HG03103 (cell line): ENCODE results near the gene KIF26B.
"Not testable (repeated sequence)": the region's sequence is repeated elsewhere in the genome, so short reads cannot be mapped to it uniquely, and the experiment has no call there.

Experiments
- ATAC-seq: cut with Tn5 transposase; IDR thresholded peaks from one replicate; pipeline ENCODE4 v1.9.1; 2021; ENCODE audit warnings: low read depth; ENCODE audit not compliant: unreplicated experiment

The KIF26B gene

DNA sequence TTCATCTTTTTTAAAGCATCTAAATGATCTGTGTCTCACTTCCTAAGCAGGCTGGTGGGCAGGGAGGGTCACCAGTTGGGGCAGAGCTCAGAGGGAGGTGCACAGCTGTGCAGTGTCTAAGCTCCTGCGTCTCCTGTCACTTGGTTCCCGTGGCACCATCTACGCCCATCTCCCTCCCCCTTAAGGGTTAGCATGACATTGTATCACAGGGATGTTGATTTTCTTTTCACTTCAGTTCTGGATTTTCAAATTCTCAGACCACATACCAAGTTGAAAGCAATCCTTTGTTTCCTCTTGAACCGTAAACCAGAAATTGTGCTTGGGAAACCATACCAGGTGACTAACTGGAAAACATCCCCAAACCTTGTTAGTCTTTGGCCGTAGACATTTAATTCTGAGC is 187.0 kb downstream of the KIF26B start:
- no peak for ATAC-seq

DNA sequence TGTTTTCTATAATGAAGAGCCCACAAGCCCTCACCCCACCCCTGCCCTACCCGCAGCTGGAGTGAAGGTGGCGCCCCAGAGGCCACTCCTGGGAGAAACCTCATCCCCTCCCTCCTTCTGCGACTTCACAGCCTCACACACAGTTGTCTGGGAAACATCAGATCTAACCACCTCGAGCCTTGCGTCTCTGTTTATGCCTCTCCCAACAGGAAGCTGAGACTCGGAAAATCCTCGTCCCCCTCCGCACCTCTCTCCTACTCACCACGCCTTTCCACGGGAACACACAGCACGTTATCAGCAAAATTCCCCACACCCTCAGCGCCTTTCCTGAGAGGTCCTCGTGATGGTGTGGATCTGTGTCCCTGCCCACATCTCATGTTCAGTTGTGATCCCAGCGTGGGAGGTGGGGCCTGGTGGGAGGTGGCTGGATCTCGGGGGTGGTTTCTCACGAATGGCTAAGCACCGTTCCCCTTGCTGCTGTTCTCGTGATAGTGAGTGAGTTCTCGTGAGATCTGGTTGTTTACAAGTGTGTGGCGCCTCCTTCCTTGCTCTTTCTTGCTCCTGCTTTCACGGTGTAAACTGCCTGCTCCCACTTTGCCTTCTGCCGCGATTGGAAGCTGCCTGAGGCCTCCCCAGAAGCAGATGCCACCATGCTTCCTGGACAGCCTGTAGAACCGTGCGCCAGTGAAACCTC is 190.6 kb downstream of the KIF26B start:
- no peak for ATAC-seq

DNA sequence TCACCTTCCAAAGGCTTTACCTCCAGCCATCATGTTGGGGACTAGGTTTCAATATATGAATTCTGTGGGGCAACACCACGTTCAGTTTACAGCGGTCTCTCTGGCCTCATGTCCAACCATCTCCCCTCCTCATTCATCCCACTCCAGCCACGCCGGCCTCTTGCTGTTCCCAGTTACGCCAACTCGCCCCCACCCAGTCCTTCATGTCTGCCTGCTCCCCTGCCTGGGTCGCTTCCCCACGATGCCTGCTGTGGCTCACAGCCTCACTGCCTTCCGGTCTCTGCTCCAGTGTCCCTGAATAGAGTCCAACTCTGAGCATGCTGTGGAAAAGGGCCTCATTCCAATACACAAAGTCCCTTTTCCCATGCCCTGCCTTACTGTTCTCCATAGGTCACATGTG is 193.8 kb downstream of the KIF26B start:
- ATAC-seq, result no peak

DNA sequence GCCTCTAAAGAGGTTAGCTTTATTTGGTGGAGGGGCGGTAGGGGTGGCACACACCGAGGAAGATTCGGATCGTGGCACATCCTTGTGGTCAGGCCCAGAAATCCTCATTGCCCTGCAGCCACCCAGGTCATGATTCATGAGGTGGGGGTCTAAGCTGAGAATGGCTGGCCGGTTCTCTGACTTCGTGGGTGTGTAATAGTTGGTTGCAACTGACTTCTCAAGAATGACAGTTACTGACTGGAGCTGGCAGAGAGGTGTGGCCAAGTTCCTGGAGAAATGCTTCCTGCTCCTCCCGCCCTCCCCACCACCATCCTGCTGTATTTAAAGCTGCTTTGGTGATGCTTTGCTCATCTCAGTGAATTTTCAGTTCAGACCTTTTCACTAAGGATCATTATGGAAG is 198.6 kb downstream of the KIF26B start:
- ATAC-seq, result no peak

DNA sequence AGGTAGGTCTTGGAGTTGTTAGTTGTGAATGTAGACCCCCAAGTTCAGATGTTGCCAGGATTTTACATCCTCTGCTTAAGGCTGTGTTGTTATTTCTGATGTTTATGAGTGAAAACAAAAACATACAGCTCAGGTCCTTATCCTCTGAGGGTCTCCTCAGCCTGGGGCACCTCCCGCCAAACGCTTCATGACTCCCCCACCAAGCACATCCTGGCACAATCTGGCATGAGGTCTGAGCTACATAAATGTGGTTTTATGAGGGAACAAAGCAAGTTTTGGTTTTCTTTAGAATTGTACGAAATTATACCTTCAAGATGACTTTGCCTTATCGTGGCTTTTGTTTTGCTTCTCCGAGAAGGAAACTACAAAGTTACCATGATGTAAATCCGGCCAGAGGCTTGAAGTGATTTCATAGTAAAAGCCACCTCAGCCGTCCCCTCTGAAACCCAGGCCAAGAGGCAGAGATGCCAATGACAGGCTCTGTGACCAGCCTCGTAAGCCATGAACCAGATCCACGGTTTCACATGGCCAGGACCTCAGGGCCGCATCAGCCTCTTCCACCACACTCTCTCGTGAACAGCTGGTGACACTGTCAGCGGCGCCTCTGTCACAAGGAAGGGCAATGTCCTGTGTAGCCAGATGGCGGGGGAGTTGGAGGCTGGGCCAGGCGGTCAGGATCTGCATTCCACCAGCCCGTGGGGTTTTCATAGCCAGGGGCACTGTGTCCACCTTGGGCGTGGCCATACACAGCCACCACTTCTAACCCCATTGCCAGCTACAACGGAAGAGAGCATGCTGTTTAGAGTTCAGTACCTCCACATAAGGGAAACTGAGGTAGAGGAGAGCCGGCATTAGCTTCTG is 199.4 kb downstream of the KIF26B start:
- no peak for ATAC-seq

DNA sequence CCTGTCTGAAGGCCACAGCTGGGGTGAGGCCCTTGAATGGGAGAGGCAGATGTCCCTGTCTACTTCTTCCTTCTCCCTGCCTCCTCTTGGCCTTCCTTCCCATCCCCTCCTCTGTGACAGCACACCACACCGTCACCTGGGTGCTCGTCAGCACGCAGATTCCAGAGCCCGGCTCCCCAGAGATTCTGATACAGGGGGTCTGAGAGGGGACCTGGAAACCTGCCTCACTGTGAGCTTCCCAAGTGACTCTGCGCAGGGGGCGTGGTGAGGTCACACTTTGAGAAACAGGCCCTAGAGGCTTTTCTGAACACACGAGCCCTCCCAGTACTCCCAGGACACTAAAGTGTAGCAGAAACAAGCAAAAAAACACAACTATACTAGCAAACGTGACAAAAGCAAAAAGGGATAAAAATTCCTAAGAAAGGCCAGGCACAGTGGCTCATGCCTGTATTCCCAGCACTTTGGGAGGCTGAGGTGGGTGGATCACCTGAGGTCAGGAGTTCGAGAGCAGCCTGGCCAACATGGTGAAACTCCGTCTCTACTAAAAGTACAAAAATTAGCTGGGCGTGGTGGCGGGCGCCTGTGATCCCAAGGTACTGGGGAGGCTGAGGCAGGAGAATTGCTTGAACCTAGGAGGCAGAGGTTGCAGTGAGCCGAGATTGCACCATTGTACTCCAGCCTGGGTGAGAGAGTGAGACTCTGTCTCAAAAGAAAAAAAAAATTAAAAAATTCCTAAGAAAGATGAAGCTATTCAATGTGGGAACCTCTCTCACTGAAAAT is 201.3 kb downstream of the KIF26B start:
- ATAC-seq, result not testable (repeated sequence)

DNA sequence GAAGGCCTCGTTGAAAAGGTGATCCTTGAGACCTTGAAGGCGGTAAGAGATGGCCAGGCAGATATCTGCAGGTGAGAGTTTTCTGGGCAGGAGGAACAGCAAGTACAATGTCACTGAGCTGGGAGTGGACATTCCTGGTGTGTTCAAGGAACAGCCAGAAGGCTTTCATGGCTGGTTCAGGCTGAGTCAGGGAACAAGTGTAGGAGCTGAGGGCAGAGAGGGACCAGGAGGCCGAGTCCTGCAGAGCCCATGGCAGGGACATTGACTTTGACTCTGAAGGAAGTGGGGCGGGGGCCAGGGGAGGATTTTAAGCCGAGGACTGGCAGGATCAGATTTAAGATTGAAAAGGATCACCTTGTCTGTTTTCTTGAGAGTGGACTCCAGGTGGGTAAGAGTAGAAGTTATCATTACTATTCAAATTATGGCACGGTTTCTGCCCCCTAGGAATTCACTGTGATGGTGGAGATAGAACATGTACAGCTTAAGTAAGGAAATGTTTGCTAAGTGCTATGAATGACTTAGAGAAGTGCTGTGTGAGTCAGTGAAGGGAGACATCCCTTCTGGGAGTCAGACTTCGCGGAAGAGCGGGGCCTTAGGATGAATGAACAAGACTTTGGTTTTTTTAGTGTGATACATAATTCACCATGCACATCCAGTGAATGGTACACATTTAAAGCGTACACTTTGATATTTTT is 202.3 kb downstream of the KIF26B start:
- ATAC-seq, result no peak

DNA sequence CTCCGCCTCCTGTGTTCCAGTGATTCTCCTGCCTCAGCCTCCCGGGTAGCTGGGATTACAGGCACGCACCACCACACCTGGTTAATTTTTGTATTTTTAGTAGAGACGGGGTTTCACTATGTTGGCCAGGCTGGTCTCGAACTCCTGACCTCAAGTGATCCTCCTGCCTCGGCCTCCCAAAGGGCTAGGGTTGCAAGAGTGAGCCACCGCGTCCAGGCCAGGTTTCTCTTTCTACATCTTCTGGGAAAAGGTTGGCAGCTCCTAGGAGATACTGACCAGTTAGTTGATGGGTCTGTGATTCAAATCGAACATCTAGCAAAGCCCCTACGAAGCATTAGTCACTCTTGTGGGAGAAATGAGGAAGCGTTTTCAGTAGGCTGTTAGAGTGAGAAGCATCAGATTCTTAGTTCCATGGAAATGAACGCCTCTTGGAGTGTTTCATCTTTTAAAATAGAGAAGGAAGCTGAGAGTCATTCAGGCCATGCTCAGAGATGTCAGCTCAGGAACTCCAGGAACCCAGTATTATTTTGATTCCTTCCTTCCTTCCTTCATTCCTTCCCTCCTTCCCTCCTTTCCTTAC is 204.4 kb downstream of the KIF26B start:
- ATAC-seq, result not testable (repeated sequence)

DNA sequence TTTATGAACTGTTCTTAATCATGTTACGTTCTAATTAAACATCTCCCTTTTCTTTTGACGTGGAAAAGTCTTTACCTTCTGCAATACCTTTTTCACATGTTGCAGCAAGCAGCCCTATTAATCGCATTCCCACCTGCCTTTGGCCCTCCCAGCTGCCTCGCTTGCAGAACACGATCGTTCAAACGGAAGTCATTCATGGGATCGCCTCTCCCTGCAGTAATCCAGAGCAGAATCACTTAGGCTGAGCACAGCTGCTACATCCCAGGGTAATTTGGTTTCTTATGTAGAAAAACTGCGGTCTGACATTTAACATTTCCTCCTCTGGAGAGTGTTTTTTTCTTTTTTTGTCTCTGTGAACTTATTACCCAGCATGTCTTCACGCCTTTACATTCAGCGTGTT is 206.3 kb downstream of the KIF26B start:
- ATAC-seq, result no peak

DNA sequence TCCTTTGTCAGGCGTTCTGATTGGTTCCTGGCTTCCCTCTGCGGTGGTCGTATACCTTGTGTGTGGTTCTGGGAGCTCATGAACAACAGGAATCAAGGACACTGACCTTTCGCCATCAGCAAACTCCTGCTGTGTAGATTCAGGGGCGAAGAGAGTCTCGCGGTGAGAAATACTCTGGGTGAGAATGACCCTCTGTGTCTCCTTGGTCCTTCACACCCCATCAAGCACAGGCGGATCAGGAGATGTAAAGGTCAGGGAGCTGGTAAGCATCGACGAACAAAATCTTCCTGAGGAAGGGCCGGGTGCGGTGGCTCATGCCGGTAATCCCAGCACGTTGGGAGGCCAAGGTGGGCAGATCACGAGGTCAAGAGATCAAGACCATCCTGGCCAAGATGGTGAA is 207.2 kb downstream of the KIF26B start:
- ATAC-seq, result no peak

DNA sequence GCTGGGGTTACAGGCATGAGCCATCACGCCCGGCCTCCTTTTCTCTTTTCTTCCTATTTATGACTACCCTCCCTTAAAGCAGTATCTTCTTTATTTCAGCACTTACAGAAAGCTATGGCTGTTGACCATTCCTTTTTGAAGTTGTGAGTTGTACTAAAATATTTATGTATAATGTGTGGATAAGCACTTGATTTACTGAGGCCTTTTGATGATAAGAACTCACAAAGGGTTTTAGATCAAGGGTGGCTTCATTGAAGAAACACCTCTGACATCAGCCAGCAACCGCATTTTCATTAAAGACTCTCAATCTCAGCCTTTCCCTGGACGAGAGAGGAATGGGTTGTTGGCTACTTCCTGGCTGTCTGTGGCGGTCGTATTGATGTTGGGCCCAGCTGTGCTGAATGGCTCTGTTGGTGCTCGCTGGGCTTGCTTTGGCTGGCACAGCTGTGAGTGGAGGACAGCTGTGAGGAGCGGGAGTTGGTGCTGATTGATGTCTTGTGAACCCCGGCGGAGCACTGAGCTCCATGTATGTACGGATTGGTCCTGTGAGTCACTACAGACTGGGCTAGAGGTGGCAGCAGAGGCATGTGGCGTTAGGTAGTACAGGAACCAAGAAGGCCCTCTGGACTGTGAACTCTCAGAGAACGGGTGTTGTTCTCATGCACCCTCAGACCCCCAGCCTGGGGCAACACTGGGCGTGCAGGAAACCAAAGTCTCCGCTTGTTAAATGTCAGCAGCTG is 208.8 kb downstream of the KIF26B start:
- no peak for ATAC-seq

DNA sequence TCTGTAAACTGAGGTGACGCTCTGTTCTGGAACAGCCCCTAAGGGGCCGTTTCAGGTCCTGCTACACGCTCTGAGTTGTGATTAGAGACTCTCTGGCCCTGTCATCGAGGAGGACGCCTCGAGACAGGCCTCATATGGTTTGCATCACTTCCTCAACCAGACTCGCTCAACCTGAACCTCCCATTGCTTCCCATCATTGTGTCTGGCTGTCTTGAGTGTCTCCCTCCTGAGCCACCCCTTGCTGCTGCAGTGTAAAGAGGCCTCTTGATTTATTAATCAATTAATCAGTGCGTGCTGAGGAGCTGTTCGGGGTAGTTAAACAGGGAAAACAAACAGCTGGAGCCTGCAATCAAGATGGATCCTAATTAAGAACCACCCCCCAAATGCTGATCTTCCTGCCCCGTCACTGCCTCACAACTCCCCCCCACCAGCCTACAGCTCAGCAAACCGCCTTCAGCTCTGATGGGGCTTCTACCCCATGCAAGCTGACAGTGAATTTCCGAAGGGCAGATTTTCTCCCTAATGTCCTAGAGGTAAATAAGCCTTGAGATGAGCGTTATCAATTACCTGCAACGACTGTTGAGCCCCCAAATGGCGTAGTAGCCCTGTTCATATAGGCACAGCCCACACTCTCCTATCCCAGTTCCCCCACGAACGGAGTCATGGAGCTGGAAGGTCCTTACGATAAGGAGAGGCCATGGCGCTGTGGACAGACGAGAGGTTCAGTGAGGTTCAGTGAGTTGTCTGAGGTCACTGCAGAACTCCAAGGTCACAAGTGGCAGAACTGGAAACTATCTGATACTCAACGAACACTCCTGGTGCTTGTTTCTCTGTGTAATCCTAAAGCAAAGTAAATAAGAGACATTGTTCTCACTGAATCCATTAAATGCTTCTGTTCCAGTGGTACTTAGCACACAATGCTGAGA is 210.6 kb downstream of the KIF26B start:
- peak; percentile 71 for ATAC-seq

DNA sequence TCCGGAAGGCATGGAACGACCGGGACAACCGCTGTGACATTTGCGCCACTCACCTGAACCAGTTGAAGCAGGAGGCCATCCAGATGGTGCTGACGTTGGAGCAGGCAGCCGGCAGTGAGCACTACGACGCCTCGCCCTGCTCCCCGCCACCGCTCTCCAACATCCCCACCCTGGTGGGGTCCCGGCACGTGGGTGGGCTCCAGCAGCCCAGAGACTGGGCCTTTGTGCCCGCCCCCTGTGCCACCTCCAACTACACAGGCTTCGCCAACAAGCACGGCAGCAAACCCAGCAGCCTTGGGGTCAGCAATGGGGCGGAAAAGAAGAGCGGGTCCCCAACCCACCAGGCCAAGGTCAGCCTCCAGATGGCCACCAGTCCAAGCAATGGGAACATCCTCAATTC is 212.1 kb downstream of the KIF26B start:
- no peak for ATAC-seq

DNA sequence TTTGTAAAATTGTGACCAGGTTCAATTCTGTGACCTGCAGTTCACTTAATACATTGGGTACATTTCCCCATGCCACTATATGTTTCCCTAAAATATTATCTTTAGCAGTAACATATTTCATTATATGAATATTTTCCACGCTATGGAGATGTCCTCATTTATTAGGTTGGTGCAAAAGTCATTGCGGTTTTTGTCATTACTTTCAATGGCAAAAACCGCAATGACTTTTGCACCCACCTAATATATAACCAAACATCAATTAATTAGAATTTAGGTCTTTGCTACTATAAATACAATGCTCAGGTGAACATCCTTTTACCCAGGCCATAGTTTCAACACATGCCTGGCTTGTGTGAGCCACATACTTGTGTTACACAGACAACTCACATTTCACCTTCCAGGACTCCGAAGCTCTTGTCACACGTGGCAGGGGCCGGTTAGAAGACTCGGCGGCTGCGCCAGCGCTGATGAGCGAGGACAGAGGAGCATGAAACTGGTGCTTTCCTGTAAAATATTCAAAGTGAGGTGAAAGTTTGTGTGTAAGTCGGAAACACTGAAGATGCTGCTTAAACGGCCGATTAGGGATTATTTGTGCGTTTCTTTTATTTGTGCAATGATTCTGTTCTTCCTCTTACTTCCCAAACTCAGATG is 215.5 kb downstream of the KIF26B start:
- ATAC-seq, result no peak

DNA sequence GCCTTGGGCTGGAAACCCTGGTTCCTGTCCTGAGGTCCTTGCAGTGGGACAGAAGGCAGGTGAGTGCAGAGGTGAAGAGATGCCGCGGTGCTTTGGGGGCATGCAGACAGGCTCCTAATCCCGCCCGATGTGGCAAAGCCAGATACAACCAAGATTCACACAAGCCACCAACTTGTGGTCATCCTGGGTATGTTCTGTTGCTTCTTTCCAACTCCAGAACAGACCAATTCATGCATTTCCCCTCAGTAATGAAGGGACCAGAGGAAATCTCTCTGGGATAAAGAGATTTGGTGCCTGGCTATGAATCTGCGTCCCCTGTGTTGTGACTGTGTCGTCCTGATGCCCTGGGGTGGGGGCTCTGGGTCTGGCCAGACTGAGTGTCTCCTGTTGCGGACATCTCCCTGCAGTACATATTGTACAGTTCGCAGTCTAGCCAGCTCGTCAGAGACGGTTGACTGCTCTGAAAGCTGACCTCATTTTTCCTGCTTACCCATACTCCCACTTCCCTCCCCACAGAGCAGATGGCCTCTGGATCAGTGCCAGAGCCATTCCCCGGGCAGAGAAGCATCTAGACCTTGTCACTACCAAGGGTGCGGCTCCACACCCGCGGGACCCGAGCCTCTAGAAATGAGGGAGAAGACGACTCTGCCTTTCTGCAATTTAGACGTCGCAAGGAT is 216.3 kb downstream of the KIF26B start:
- no peak for ATAC-seq

DNA sequence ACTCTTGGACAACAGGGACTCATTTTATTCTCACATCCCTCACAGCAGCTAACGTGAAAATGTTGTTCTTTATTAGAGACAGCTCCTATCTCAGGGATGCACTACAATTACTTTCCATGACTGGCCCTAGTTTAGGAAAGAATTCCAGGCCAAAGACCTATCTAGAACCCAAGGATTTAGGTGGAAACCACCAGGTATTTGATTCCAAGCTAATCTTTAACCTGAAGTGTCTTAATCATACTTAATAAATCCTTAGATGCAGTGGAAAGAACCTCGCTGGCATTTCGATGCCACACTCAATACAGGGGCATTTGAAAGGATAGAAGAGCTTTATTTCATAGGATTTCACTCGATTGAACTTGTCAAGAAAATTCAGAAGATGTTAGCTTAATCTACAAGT is 218.3 kb downstream of the KIF26B start:
- ATAC-seq, result no peak

DNA sequence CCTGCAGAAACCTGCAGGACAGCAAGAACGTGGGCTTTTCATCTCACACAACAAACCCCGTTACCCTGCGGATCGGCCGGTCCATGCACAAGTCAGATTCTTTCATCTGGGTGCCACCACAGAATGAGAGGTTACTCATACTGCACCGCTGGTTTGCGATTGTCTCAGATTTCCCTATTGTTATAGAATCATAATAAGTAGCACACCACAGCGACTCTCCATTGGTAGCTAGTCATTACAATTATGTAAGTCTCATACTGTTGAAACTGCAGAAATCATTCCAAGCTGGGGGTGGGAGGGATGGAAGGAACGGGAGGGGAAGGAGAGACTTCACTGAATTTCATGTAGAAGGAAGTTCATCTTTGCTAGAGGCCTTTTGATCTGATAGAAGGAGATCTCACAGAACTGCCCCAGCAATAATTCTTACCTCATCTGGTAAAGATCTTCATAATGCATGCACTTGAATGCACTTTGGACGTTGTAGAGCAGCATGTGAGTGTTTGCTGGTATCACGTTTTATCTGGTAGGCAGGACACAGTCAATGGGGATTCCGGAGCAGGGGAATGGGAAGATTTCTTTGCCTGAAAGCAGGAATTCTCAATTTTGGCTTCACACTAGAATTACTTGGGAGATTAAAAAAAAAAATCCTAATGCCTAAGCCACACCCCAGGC is 221.1 kb downstream of the KIF26B start:
- ATAC-seq, result no peak
